Aorta (tissue), 5 donors: ENCODE results near the gene KCNK15. TPM values are rescaled to one million over a fixed set of nuclear protein-coding genes. Genes with fewer than 3 reads are reported as not detected.

Source experiments
- ATAC-seq: fragments of 200-7000 bp; cut with Tn5 transposase; one replicate; pipeline ENCODE4 v1.9.1; 2022; ENCODE audit warnings: moderate library complexity; ENCODE audit not compliant: low FRiP score
- DNase-seq, 2 donors: peaks; one replicate each; pipeline ENCODE4 v3.0.0-alpha.2; 2020
- H3K27ac ChIP-seq, 2 donors: one replicate each; pipeline ENCODE4 v1.5.1; 2013; ENCODE audit warnings: low read length in 2 of 2, mild to moderate bottlenecking in 2 of 2, moderate library complexity in 2 of 2, control low read depth in 1 of 2, inconsistent platforms in 1 of 2, low read depth in 1 of 2
- H3K27me3 ChIP-seq, 2 donors: one replicate each; pipeline ENCODE4 v1.6.1; 2013; ENCODE audit warnings: control low read depth in 1 of 2, low read length in 1 of 2, mild to moderate bottlenecking in 1 of 2, moderate library complexity in 1 of 2; ENCODE audit not compliant: insufficient read depth in 2 of 2, control insufficient read depth in 1 of 2
- H3K36me3 ChIP-seq, 2 donors: one replicate each; pipeline ENCODE4 v1.6.1; 2013; ENCODE audit warnings: control low read depth in 1 of 2, low read length in 1 of 2, mild to moderate bottlenecking in 1 of 2; ENCODE audit not compliant: insufficient read depth in 2 of 2, control insufficient read depth in 1 of 2
- H3K4me1 ChIP-seq, 2 donors: one replicate each; pipeline ENCODE4 v1.6.1; 2013; ENCODE audit warnings: low read length in 2 of 2, control low read depth in 1 of 2, mild to moderate bottlenecking in 1 of 2, moderate library complexity in 1 of 2; ENCODE audit not compliant: insufficient read depth in 2 of 2, control insufficient read depth in 1 of 2
- H3K4me3 ChIP-seq, 2 donors: one replicate each; pipeline ENCODE4 v1.5.1; 2013; ENCODE audit warnings: low read length in 2 of 2, control low read depth in 1 of 2, mild to moderate bottlenecking in 1 of 2
- H3K9me3 ChIP-seq: one replicate; pipeline ENCODE4 v1.6.1; 2013; ENCODE audit warnings: mild to moderate bottlenecking, low read length; ENCODE audit not compliant: control insufficient read depth
- WGBS, 2 donors: extraction: QIAGEN DNeasy Blood & Tissue Kit; methylation state at CpG; one replicate each; pipeline ENCODE4 v1.1.7; 2013; 5-methylcytosine and 5-hydroxymethylcytosine counted together
- intact Hi-C, 2 donors: fragments of 100-400 bp; cut with DNase I; formaldehyde crosslinking; loops; one replicate each; pipeline versions ENCODE4 v1.14.2 to v1.15.0; 2022
- polyA plus RNA-seq, 2 donors: library from polyadenylated mRNA; stranded (reverse); fragments of 200-250 nt; gene quantifications; one replicate each; pipeline ENCODE4 v1.2.3, GENCODE V29; 2013
- total RNA-seq, 2 donors: library from RNA; stranded (reverse); fragmentation: NEBNext Ultra II Directional; extraction: Animal tissue kit (Norgen Biotek cat#: 25700); gene quantifications; one replicate each; pipeline ENCODE4 v1.2.1, GENCODE V29; 2021
- donor health status: healthy with polysubstance abuse.
- donor health status: Bipolar disorder and iron deficiency.
- donor health status: DM: no; HTN: no; CAD: no.
- donor health status: DM: no; HTN: no; CAD: no.
- donor health status: DM: yes; HTN: yes; CAD: no.

Gene KCNK15
- total and polyA plus RNA-seq, 4 donors, result 2.3 to 16.1 (median 5.9) TPM

GRCh38 chr20:44743916-44744655, 1.6 kb upstream of the KCNK15 start:
- ATAC-seq (no peak), DNase-seq (no peak)
- Histone ChIP-seq H3K36me3 (no peaks in the 10 kb centered on the region), H3K27me3 (no peaks in the 10 kb centered on the region), H3K4me3 (no peak overlapping the region), H3K9me3 (no peaks in the 10 kb centered on the region), H3K4me1 (peaks cover 0 to 9% of the 10 kb centered on the region in 2 donors), H3K27ac (peak overlapping the region in 1 of 2 donors; percentile 52)
- intact Hi-C loops, result loop anchor here in 1 of 2 donors (10.0 kb wide), 1 partner anchor 529 kb away; the partner anchor contains the start of gene OSER1
- WGBS, 2 donors, result 96% methylated on average over 12 of the region's 12 CpGs

GRCh38 chr20:44745122-44745597, 505 bp upstream of the KCNK15 start:
- intact Hi-C loops, result loop anchor here in 1 of 2 donors (5.0 to 10.0 kb wide), 3 partner anchors 133 to 530 kb away; partner anchors contain the start of genes OSER1 and YWHAB
- ATAC-seq (no peak), DNase-seq (no peak)
- Histone ChIP-seq H3K9me3 (no peaks in the 10 kb centered on the region), H3K4me3 (peak overlapping the region in 1 of 2 donors; percentile 70), H3K27me3 (no peaks in the 10 kb centered on the region), H3K36me3 (no peaks in the 10 kb centered on the region), H3K4me1 (peaks cover 0 to 8% of the 10 kb centered on the region in 2 donors), H3K27ac (peak overlapping the region in 1 of 2 donors; percentile 79)
- 29 to 34% methylated on average over 3 to 5 of the region's 5 CpGs for WGBS, 2 donors

GRCh38 chr20:44746367-44747165, 901 bp downstream of the KCNK15 start:
- WGBS, 2 donors, result 23 to 24% methylated on average over 12 of the region's 12 CpGs
- ATAC-seq (no peak), DNase-seq (no peak)
- Histone ChIP-seq H3K27me3 (no peaks in the 10 kb centered on the region), H3K4me1 (peaks cover 0 to 8% of the 10 kb centered on the region in 2 donors), H3K27ac (peak overlapping the region in 1 of 2 donors; percentile 79), H3K36me3 (no peaks in the 10 kb centered on the region), H3K4me3 (peak overlapping the region; percentile 59 to 70), H3K9me3 (no peaks in the 10 kb centered on the region)
- intact Hi-C loops, result loop anchor here in 1 of 2 donors (1.0 to 10.0 kb wide), 4 partner anchors 121 to 532 kb away; partner anchors contain the start of genes OSER1 and YWHAB

GRCh38 chr20:44747166-44748004, 1.7 kb downstream of the KCNK15 start:
- no peaks in the 10 kb centered on the region for H3K9me3 ChIP-seq
- no peaks in the 10 kb centered on the region for H3K27me3 ChIP-seq
- H3K27ac ChIP-seq, result peak overlapping the region in 1 of 2 donors; percentile 18
- ATAC-seq (peak; percentile 73), DNase-seq (peak; percentile 85 to 92)
- H3K4me1 ChIP-seq, result peaks cover 0 to 5% of the 10 kb centered on the region in 2 donors
- no peaks in the 10 kb centered on the region for H3K36me3 ChIP-seq
- intact Hi-C loops, result loop anchor here (1.0 to 10.0 kb wide), 5 partner anchors 119 to 533 kb away; partner anchors contain the start of genes OSER1 (in 1 of the 2) and YWHAB (in 1 of the 2)
- peak overlapping the region in 1 of 2 donors; percentile 18 for H3K4me3 ChIP-seq
- WGBS, 2 donors, result 3 to 6% methylated on average over 5 of the region's 5 CpGs

GRCh38 chr20:44748005-44748370, 2.3 kb downstream of the KCNK15 start:
- intact Hi-C loops, result loop anchor here (2.0 to 10.0 kb wide), 4 partner anchors 119 to 533 kb away; partner anchors contain the start of genes OSER1 (in 1 of the 2) and YWHAB (in 1 of the 2)
- no peak for DNase-seq
- H3K36me3 ChIP-seq, result no peaks in the 10 kb centered on the region
- peaks cover 0 to under 1% of the 10 kb centered on the region in 2 donors for H3K4me1 ChIP-seq
- H3K27ac ChIP-seq, result no peak overlapping the region
- 87 to 88% methylated on average over 3 of the region's 3 CpGs for WGBS, 2 donors
- no peak overlapping the region for H3K4me3 ChIP-seq
- H3K27me3 ChIP-seq, result no peaks in the 10 kb centered on the region
- H3K9me3 ChIP-seq, result no peaks in the 10 kb centered on the region
- ATAC-seq, result no peak

- peak in 1 of 2 donors; percentile 83 for DNase-seq
- Histone ChIP-seq H3K27me3 (no peaks in the 10 kb centered on the region), H3K4me1 (no peaks in the 10 kb centered on the region), H3K9me3 (no peaks in the 10 kb centered on the region), H3K36me3 (no peaks in the 10 kb centered on the region), H3K27ac (no peak overlapping the region), H3K4me3 (no peak overlapping the region)
- ATAC-seq, result no peak
- 32 to 70% methylated on average over 64 to 73 of the region's 73 CpGs for whole genome bisulfite sequencing, 2 donors
- intact Hi-C loops, result no loop called here
These were observed 4.6 kb downstream of the KCNK15 start for GRCh38 chr20:44750081-44750805.

GRCh38 chr20:44752099-44752931, 6.7 kb downstream of the KCNK15 start:
- intact Hi-C loops, result no loop called here
- no peak for ATAC-seq
- H3K4me1 ChIP-seq, result no peaks in the 10 kb centered on the region
- no peak overlapping the region for H3K4me3 ChIP-seq
- WGBS, 2 donors, result 76 to 77% methylated on average over 17 of the region's 17 CpGs
- DNase-seq, result no peak
- H3K27ac ChIP-seq, result no peak overlapping the region
- no peaks in the 10 kb centered on the region for H3K27me3 ChIP-seq
- no peaks in the 10 kb centered on the region for H3K36me3 ChIP-seq
- H3K9me3 ChIP-seq, result no peaks in the 10 kb centered on the region
